Body of pancreas (tissue), 4 donors: ENCODE results near the gene SARS2. TPM values are rescaled to one million over a fixed set of nuclear protein-coding genes. Genes with fewer than 3 reads are reported as not detected.
"Not testable (repeated sequence)": the region's sequence is repeated elsewhere in the genome, so short reads cannot be mapped to it uniquely, and the experiment has no call there.

ENCODE experiments used
- ATAC-seq: fragments of 150-250 bp; one replicate; pipeline ENCODE4 v1.9.1; 2016
- DNase-seq, 4 donors: peaks; one replicate each; pipeline ENCODE4 v3.0.0-alpha.2; 2019
- H3K27ac ChIP-seq, 4 donors: fragments of 200-600 bp; sonication (generic); 1 replicate in 3 of 4; 2 replicates in 1 of 4; pipeline versions ENCODE4 v1.5.1 to v1.6.1; 2016 to 2019; ENCODE audit warnings: mild to moderate bottlenecking in 1 of 4, mixed read lengths in 1 of 4, moderate library complexity in 1 of 4
- H3K27me3 ChIP-seq, 2 donors: fragments of 200-600 bp; sonication (generic); one replicate each; pipeline ENCODE4 v1.6.0; 2016; ENCODE audit warnings: mild to moderate bottlenecking in 1 of 2
- H3K36me3 ChIP-seq, 2 donors: fragments of 200-600 bp; sonication (generic); replicated peaks in 1 of 2; 2 replicates each; pipeline ENCODE4 v1.5.1; 2016; ENCODE audit warnings: low read depth in 2 of 2; ENCODE audit not compliant: insufficient read depth in 1 of 2
- H3K4me1 ChIP-seq: fragments of 200-600 bp; sonication (generic); one replicate; pipeline ENCODE4 v1.6.0; 2016
- H3K4me3 ChIP-seq, 2 donors: fragments of 200-600 bp; sonication (generic); 1 replicate in 1 of 2; 2 replicates in 1 of 2; pipeline ENCODE4 v1.5.1; 2016 to 2019
- H3K9me3 ChIP-seq, 3 donors: fragments of 200-600 bp; sonication (generic); 1 replicate in 2 of 3; 2 replicates in 1 of 3; pipeline ENCODE4 v1.5.1; 2016
- POLR2A ChIP-seq, 3 donors: fragments of 450-650 bp; IDR thresholded peaks; one replicate each; pipeline ENCODE4 v1.6.1; 2016; ENCODE audit warnings: antibody characterized with exemption in 3 of 3, mild to moderate bottlenecking in 2 of 3
- WGBS, 2 donors: methylation state at CpG; one replicate each; pipeline ENCODE4 v1.1.5; 2017; 5-methylcytosine and 5-hydroxymethylcytosine counted together
- intact Hi-C: fragments of 100-400 bp; cut with DNase I; formaldehyde crosslinking; loops from one replicate; pipeline ENCODE4 v1.15.1; 2023
- total RNA-seq, 2 donors: library from RNA; depleted of rRNA; stranded (reverse); fragments of >200 nt; gene quantifications; one replicate each; pipeline ENCODE4 v1.1.0, GENCODE V29; 2016
- TF ChIP-seq, protein P1 (sequence below), 7 experiments: fragments of 450-650 bp in 4 of 7; fragments of 200-600 bp in 3 of 7; sonication (generic) in 3 of 7; IDR thresholded peaks; one replicate each; pipeline ENCODE4 v1.5.1; 2016 to 2019; ENCODE audit warnings: antibody characterized with exemption in 7 of 7

SARS2 gene
- total RNA-seq, 2 donors from 2014 or later: 25.2 to 34.6 TPM

DNA sequence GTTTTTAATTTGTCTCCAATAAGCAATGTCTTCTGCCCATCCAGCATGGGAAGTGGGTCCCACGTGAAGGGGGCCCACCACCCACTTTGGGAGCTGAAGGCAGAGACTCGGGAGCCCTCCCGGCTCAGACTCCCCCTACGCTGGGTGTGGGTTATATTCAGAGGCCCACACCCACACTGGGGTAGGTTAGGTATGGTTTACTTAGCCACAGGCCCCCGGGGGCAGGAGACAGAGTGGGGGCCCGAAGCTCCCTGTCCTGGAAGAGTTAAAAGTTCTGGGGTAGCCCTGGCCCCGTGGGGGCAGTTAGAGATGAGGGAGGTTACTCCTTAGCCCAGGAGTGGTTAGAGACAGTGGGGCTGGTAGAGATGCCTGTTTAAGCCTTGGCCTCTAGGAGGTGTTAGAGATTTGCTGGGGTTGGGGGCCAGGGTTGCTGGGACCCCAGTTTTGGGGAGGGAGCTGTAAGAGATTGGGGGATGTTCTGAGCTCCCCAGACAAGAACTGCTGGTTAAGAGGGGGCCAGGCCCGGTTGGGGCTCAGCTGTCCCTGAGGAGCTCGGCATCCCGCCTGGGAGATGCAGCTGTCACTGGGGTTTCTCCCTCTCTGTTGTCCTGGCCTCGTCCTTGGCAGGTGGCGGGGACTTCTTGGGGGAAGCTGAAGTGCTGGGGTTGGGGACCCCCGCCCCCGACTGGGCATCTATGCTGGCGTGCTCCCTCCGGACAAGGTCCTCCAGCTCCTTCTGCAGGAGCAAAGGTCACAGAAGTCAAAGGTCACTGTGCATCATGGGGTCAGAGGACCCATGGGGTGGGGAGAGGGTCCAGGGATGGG is 51.8 kb downstream of the SARS2 start:
- H3K27ac ChIP-seq: peak overlapping the region in 2 of 4 donors; percentile 44 to 57
- ATAC-seq (no peak), DNase-seq (no peak)
- H3K9me3 ChIP-seq: no peaks in the 10 kb centered on the region
- H3K4me3 ChIP-seq: no peak overlapping the region
- intact Hi-C loops: no loop called here
- no peaks in the 10 kb centered on the region for H3K4me1 ChIP-seq
- no peak for TF ChIP-seq POLR2A (IDR thresholded peaks at IDR 0.05)
- TF ChIP-seq, protein P1, sequence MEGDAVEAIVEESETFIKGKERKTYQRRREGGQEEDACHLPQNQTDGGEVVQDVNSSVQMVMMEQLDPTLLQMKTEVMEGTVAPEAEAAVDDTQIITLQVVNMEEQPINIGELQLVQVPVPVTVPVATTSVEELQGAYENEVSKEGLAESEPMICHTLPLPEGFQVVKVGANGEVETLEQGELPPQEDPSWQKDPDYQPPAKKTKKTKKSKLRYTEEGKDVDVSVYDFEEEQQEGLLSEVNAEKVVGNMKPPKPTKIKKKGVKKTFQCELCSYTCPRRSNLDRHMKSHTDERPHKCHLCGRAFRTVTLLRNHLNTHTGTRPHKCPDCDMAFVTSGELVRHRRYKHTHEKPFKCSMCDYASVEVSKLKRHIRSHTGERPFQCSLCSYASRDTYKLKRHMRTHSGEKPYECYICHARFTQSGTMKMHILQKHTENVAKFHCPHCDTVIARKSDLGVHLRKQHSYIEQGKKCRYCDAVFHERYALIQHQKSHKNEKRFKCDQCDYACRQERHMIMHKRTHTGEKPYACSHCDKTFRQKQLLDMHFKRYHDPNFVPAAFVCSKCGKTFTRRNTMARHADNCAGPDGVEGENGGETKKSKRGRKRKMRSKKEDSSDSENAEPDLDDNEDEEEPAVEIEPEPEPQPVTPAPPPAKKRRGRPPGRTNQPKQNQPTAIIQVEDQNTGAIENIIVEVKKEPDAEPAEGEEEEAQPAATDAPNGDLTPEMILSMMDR (IDR thresholded peaks at IDR 0.05): no peak
- WGBS, 2 donors: 71 to 80% methylated on average over 9 to 15 of the region's 16 CpGs
- no peaks in the 10 kb centered on the region for H3K27me3 ChIP-seq
- peaks cover 2 to 8% of the 10 kb centered on the region in 2 donors for H3K36me3 ChIP-seq

DNA sequence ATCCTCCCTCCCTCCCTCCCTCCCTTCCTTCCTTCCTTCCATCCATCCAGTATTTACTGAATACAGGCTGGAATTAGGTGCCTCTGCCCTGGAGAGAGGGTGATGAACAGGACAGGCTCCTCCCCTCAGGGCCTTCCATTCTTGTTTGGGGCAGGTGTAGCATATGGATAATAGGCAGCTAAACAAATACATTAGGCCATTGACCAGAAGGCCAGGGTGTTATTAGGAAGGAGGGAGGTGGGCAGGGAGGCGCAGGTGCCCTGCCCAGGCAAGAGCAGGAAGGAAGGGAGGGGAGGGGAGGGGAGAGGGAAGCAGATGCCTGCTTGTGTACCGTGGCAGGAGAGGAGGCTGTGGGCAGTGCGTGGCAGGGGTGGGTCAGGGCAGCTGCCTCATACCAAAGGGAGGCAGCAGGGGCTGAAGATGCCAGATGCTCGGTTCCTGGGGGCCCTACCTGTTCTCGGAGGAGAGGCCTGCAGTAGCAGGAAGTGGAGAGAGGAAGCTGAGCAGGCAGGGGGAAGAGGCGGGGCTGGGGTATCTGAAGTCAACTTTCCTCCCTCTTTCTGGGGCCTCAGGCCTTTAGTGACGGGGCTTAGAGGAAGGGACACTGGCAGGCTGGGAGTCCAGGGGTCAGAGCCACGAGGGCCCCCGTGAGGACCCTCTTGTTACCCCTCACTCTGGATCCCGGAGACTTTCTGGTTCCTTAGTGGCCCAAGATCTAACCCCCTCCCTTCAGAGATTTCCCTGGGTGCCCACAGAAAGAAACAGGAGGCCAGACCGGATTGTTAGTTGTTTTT is 52.6 kb downstream of the SARS2 start, which contains the start of gene RINL:
RINL (minus strand) TSS at position 495 of the 794 bp plus-strand sequence. CDS start 1,533 bp downstream, outside the sequence.
- H3K36me3 ChIP-seq: peaks cover 2 to 8% of the 10 kb centered on the region in 2 donors
- no peaks in the 10 kb centered on the region for H3K4me1 ChIP-seq
- DNase-seq (peak in 2 of 4 donors; percentile 36 to 38), ATAC-seq (peak; percentile 39)
- TF ChIP-seq POLR2A (IDR thresholded peaks at IDR 0.05): peak in 1 of 3 donors; percentile 9
- TF ChIP-seq, protein P1 (IDR thresholded peaks at IDR 0.05): no peak
- no peak within 1 kb of the TSS for H3K4me3 ChIP-seq
- H3K27ac ChIP-seq: peak within 1 kb of the TSS in 2 of 4 donors; percentile 44 to 57
- no peaks in the 10 kb centered on the region for H3K9me3 ChIP-seq
- intact Hi-C loops: no loop called here
- WGBS, 2 donors: 45 to 72% methylated on average over 11 of the region's 11 CpGs
- H3K27me3 ChIP-seq: no peaks in the 10 kb centered on the region

DNA sequence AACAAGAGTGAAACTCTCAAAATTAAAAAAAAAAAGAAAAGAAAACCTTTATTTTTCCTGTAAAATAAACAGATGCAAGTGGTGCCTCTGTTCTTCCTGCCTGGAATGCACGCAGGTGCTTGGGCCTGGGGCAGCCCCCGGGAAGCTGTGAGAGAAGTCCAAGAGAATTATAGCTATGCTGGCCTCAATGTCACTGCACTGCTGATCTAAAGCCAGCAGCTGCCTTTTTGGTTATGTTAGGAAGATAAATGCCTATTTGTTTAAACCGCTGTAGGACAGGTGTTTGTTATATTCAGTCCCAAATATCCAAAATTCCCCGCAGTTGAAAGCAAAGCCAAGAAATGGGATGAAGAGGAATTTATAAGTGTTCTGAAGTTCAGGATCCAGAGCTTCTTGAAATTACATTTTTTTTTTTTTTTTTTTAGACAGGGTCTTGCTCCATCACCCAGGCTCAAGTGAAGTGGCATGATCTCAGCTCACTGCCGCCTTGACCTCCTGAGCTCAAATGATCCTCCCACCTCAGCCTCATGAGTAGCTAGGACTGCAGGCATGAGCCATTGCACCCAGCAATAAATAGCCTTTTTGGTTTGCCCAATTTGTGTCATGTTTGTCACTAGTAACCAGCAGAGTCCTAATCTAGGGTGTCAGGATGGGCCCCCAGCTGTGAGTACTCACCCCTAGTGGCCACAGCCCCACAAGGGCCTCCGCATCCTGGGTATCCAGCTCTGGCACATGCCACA is 54.7 kb downstream of the SARS2 start:
- intact Hi-C loops: no loop called here
- TF ChIP-seq, protein P1 (IDR thresholded peaks at IDR 0.05): no peak
- no peak for TF ChIP-seq POLR2A (IDR thresholded peaks at IDR 0.05)
- H3K36me3 ChIP-seq: no peaks in the 10 kb centered on the region
- no peaks in the 10 kb centered on the region for H3K9me3 ChIP-seq
- H3K4me1 ChIP-seq: no peaks in the 10 kb centered on the region
- H3K4me3 ChIP-seq: no peak overlapping the region
- ATAC-seq (no peak), DNase-seq (no peak)
- H3K27me3 ChIP-seq: no peaks in the 10 kb centered on the region
- WGBS, 2 donors: 70 to 76% methylated on average over 5 to 6 of the region's 6 CpGs
- H3K27ac ChIP-seq: no peak overlapping the region

DNA sequence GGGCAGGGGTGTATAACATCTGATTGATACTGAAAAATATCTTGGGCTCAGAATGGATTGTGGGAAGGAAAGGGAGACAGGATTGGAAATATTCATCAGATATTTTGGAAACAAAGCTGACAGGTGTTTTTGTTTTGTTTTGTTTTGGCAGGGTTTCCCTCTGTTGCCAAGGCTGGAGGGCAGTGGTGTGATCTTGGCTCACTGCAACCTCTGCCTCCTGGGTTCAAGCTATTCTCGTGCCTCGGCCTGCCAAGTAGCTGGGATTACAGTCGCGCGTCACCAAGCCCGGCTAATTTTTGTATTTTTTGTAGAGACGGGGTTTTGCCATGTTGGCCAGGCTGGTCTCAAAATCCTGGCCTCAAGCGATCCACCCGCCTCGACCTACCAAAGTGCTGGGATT is 57.2 kb downstream of the SARS2 start:
- peaks cover 17% of the 10 kb centered on the region for H3K4me1 ChIP-seq
- H3K9me3 ChIP-seq, H3K27me3 ChIP-seq, ATAC-seq, H3K27ac ChIP-seq, H3K36me3 ChIP-seq, intact Hi-C loops, DNase-seq, H3K4me3 ChIP-seq: not testable (repeated sequence)
- 85 to 88% methylated on average over 10 of the region's 10 CpGs for WGBS, 2 donors
